ENCODE results near the gene KLK8.

KLK8 gene

GRCh38 chr19:51012661-51013190 is 11.3 kb upstream of the KLK8 start:
- TF ChIP-seq REST (IDR thresholded peaks at IDR 0.05; ENCODE audit: insufficient read depth in 1 of 2, low read depth in 2 of 2, low read length in 2 of 2) = no peak
- TF ChIP-seq FOXP2 (optimal IDR thresholded peaks at IDR 0.05; ENCODE audit: borderline replicate concordance, extremely low read depth, extremely low read length, insufficient read depth) = no peak
- no peak for TF ChIP-seq TAF1 (IDR thresholded peaks at IDR 0.05; ENCODE audit: borderline replicate concordance, insufficient read depth, low read length)
- TF ChIP-seq POLR2AphosphoS5 (IDR thresholded peaks at IDR 0.05; ENCODE audit: low read depth, low read length) = no peak
- no peak for TF ChIP-seq SIN3A (IDR thresholded peaks at IDR 0.05; ENCODE audit: borderline replicate concordance, insufficient read depth, low read length)

- TF ChIP-seq FOXP2 (optimal IDR thresholded peaks at IDR 0.05; ENCODE audit: borderline replicate concordance, extremely low read depth, extremely low read length, insufficient read depth) (no peak), REST (IDR thresholded peaks at IDR 0.05; ENCODE audit: insufficient read depth in 1 of 2, low read depth in 2 of 2, low read length in 2 of 2) (no peak), TAF1 (IDR thresholded peaks at IDR 0.05; ENCODE audit: borderline replicate concordance, insufficient read depth, low read length) (no peak), SIN3A (IDR thresholded peaks at IDR 0.05; ENCODE audit: borderline replicate concordance, insufficient read depth, low read length) (no peak), POLR2AphosphoS5 (IDR thresholded peaks at IDR 0.05; ENCODE audit: low read depth, low read length) (no peak)
Measured at GRCh38 chr19:51010066-51010795, 8.8 kb upstream of the KLK8 start.

GRCh38 chr19:51009061-51009891 is 7.9 kb upstream of the KLK8 start:
- TF ChIP-seq SIN3A (IDR thresholded peaks at IDR 0.05; ENCODE audit: borderline replicate concordance, insufficient read depth, low read length) (no peak), REST (IDR thresholded peaks at IDR 0.05; ENCODE audit: insufficient read depth in 1 of 2, low read depth in 2 of 2, low read length in 2 of 2) (no peak), POLR2AphosphoS5 (IDR thresholded peaks at IDR 0.05; ENCODE audit: low read depth, low read length) (no peak), TAF1 (IDR thresholded peaks at IDR 0.05; ENCODE audit: borderline replicate concordance, insufficient read depth, low read length) (no peak)

GRCh38 chr19:51007488-51007887 is 6.1 kb upstream of the KLK8 start:
- TF ChIP-seq POLR2AphosphoS5 (IDR thresholded peaks at IDR 0.05; ENCODE audit: low read depth, low read length) = no peak
- TF ChIP-seq SIN3A (IDR thresholded peaks at IDR 0.05; ENCODE audit: borderline replicate concordance, insufficient read depth, low read length) = no peak
- TF ChIP-seq FOXP2 (optimal IDR thresholded peaks at IDR 0.05; ENCODE audit: borderline replicate concordance, extremely low read depth, extremely low read length, insufficient read depth) = no peak
- TF ChIP-seq REST (IDR thresholded peaks at IDR 0.05; ENCODE audit: insufficient read depth in 1 of 2, low read depth in 2 of 2, low read length in 2 of 2) = no peak
- TF ChIP-seq TAF1 (IDR thresholded peaks at IDR 0.05; ENCODE audit: borderline replicate concordance, insufficient read depth, low read length) = no peak
